ENCODE results near the gene GALNS.

The GALNS gene

DNA sequence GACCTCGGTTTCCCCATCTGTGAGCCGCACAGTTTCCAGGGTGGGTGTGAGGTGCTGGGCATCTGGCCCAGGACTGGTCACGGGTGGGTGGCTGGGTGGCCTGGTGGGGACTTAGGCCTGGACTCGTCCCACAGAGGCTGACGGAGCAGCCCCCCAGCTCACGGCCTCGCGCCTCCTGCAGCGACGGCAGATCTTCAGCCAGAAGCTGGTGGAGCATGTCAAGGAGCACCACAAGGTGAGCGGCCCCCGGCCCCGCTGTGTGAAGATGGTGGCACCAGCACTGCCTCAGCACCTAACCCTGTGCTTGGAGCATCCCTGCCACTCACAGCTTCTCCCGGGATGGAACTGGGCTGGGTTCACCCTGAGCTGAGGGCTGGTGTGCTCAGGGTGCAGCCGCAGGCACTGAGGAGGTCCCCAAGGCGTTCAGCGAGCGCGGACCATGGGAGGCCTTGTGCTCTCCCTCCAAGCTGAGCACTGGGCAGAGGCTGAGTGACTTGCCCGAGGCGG is 50.8 kb downstream of the GALNS start:
- Histone ChIP-seq H3K9ac (ENCODE audit: low read depth, low read length) (peak overlapping the region; percentile 90), H3K79me2 (ENCODE audit: insufficient read depth, low read length) (peaks cover 94% of the 10 kb centered on the region), H3K4me2 (ENCODE audit: insufficient read depth, low read length) (peak overlapping the region; percentile 87), H3K4me1 (ENCODE audit: insufficient read depth, low read length) (peaks cover 77% of the 10 kb centered on the region), H2AFZ (ENCODE audit: low read depth, low read length) (no peak overlapping the region), H3K27ac (ENCODE audit: low read length) (peak overlapping the region; percentile 95), H3K36me3 (ENCODE audit: insufficient read depth, low read length) (peaks cover 77% of the 10 kb centered on the region), H3K4me3 (ENCODE audit: low read depth in 1 of 2, low read length in 2 of 2) (peak overlapping the region in 1 of 2 experiments; percentile 76; a peak in 3 of 4 replicates), H4K20me1 (ENCODE audit: insufficient read depth, low read length) (peaks cover 68% of the 10 kb centered on the region), H3K27me3 (ENCODE audit: insufficient read depth, low read length, poor library complexity) (no peaks in the 10 kb centered on the region), H3K9me3 (ENCODE audit: insufficient read depth, low read length, severe bottlenecking) (no peaks in the 10 kb centered on the region)
- ATAC-seq (ENCODE audit: insufficient read depth, low read depth): no peak
- TF ChIP-seq, protein P1, sequence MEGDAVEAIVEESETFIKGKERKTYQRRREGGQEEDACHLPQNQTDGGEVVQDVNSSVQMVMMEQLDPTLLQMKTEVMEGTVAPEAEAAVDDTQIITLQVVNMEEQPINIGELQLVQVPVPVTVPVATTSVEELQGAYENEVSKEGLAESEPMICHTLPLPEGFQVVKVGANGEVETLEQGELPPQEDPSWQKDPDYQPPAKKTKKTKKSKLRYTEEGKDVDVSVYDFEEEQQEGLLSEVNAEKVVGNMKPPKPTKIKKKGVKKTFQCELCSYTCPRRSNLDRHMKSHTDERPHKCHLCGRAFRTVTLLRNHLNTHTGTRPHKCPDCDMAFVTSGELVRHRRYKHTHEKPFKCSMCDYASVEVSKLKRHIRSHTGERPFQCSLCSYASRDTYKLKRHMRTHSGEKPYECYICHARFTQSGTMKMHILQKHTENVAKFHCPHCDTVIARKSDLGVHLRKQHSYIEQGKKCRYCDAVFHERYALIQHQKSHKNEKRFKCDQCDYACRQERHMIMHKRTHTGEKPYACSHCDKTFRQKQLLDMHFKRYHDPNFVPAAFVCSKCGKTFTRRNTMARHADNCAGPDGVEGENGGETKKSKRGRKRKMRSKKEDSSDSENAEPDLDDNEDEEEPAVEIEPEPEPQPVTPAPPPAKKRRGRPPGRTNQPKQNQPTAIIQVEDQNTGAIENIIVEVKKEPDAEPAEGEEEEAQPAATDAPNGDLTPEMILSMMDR (IDR thresholded peaks at IDR 0.05; ENCODE audit: borderline replicate concordance, extremely low read depth, low read length, poor library complexity, severe bottlenecking): no peak
- TF ChIP-seq EZH2 (IDR thresholded peaks at IDR 0.05; ENCODE audit: borderline replicate concordance, low read depth, low read length, severe bottlenecking): no peak
- DNase-seq: no peak

DNA sequence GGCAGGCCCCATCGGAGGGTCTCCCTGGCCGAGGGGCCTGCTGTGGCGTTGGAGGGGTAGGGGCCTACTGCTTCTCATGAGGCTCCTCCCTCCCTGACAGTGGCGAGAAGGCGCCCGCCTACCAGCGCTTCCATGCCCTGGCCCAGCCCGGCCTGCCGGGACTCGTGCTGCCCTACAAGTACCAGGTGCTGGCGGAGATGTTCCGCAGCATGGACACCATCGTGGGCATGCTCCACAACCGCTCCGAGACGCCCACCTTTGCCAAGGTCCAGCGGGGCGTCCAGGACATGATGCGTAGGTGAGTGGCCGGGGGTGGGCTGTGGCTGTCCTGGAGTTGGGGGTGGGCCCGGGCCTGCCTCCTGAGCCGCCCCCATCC is 51.4 kb downstream of the GALNS start:
- peak overlapping the region; percentile 66 to 76; a peak in 3 of 4 replicates for H3K4me3 ChIP-seq (ENCODE audit: low read depth in 1 of 2, low read length in 2 of 2)
- H3K27ac ChIP-seq (ENCODE audit: low read length): peak overlapping the region; percentile 95
- peaks cover 72% of the 10 kb centered on the region for H3K36me3 ChIP-seq (ENCODE audit: insufficient read depth, low read length)

DNA sequence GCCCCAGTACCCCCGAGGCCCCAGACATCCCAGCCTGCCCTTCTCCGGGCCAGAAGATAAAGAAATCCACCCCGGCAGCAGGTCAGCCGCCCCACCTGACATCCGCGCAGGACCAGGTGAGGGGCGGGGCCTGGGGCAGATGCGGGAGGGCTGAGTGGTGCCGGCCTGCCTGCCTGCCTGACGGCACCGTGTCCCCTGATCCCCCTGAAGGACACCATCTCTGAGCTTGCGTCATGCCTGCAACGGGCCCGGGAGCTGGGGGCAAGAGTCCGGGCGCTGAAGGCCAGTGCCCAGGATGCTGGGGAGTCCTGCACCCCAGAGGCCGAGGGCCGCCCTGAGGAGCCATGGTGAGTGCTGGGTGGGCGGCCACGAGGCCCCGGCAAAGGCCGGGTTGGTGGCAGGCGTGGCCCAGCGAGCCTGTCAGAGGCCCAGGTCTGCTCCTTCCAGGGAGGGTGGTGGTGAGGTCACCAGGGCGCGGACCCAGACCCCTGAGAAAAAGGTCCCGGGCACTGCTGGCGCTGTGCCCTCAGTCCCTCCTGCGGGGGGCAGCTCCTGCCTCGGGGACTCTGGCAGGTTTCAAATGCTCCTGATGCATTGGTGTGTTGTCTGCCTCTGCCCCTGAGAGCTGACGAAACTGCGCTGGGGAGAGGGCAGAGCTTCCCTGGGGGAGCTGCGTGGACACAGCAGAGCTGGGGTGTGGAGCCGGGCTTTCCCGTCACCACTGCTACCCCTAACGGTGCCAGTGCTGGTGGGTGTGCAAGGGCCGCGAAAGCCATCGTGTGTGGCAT is 52.0 kb downstream of the GALNS start:
- TF ChIP-seq EZH2 (IDR thresholded peaks at IDR 0.05; ENCODE audit: borderline replicate concordance, low read depth, low read length, severe bottlenecking): no peak
- TF ChIP-seq, protein P1 (IDR thresholded peaks at IDR 0.05; ENCODE audit: borderline replicate concordance, extremely low read depth, low read length, poor library complexity, severe bottlenecking): no peak
- DNase-seq: no peak
- peaks cover 87% of the 10 kb centered on the region for H3K79me2 ChIP-seq (ENCODE audit: insufficient read depth, low read length)

More for the DNA sequence above, 51.4 kb downstream of the GALNS start:
- TF ChIP-seq EZH2 (IDR thresholded peaks at IDR 0.05; ENCODE audit: borderline replicate concordance, low read depth, low read length, severe bottlenecking): no peak
- TF ChIP-seq, protein P1 (IDR thresholded peaks at IDR 0.05; ENCODE audit: borderline replicate concordance, extremely low read depth, low read length, poor library complexity, severe bottlenecking): no peak
- Histone ChIP-seq H3K4me2 (ENCODE audit: insufficient read depth, low read length) (peak overlapping the region; percentile 87), H3K79me2 (ENCODE audit: insufficient read depth, low read length) (peaks cover 90% of the 10 kb centered on the region), H3K27me3 (ENCODE audit: insufficient read depth, low read length, poor library complexity) (no peaks in the 10 kb centered on the region), H3K9me3 (ENCODE audit: insufficient read depth, low read length, severe bottlenecking) (no peaks in the 10 kb centered on the region), H3K4me1 (ENCODE audit: insufficient read depth, low read length) (peaks cover 77% of the 10 kb centered on the region), H4K20me1 (ENCODE audit: insufficient read depth, low read length) (peaks cover 62% of the 10 kb centered on the region), H2AFZ (ENCODE audit: low read depth, low read length) (no peak overlapping the region), H3K9ac (ENCODE audit: low read depth, low read length) (peak overlapping the region; percentile 90)
- DNase-seq (no peak), ATAC-seq (ENCODE audit: insufficient read depth, low read depth) (no peak)

More for the DNA sequence above, 52.0 kb downstream of the GALNS start:
- Histone ChIP-seq H3K4me3 (ENCODE audit: low read depth in 1 of 2, low read length in 2 of 2) (peak overlapping the region; percentile 66 to 76), H2AFZ (ENCODE audit: low read depth, low read length) (no peak overlapping the region), H3K27me3 (ENCODE audit: insufficient read depth, low read length, poor library complexity) (no peaks in the 10 kb centered on the region), H3K9me3 (ENCODE audit: insufficient read depth, low read length, severe bottlenecking) (no peaks in the 10 kb centered on the region), H3K36me3 (ENCODE audit: insufficient read depth, low read length) (peaks cover 73% of the 10 kb centered on the region), H3K9ac (ENCODE audit: low read depth, low read length) (peak overlapping the region; percentile 90), H3K4me2 (ENCODE audit: insufficient read depth, low read length) (peak overlapping the region; percentile 87), H3K27ac (ENCODE audit: low read length) (peak overlapping the region; percentile 95), H3K4me1 (ENCODE audit: insufficient read depth, low read length) (peaks cover 77% of the 10 kb centered on the region), H4K20me1 (ENCODE audit: insufficient read depth, low read length) (peaks cover 56% of the 10 kb centered on the region)
- ATAC-seq (ENCODE audit: insufficient read depth, low read depth): no peak

Data from DND-41 (cell line).